ENCODE results near the gene GGA3. TPM values are rescaled to one million over a fixed set of nuclear protein-coding genes. Genes with fewer than 3 reads are reported as not detected.

The GGA3 gene
- total and polyA plus RNA-seq, 2 experiments from 2014 or later, result 22.5 to 54.3 TPM

DNA sequence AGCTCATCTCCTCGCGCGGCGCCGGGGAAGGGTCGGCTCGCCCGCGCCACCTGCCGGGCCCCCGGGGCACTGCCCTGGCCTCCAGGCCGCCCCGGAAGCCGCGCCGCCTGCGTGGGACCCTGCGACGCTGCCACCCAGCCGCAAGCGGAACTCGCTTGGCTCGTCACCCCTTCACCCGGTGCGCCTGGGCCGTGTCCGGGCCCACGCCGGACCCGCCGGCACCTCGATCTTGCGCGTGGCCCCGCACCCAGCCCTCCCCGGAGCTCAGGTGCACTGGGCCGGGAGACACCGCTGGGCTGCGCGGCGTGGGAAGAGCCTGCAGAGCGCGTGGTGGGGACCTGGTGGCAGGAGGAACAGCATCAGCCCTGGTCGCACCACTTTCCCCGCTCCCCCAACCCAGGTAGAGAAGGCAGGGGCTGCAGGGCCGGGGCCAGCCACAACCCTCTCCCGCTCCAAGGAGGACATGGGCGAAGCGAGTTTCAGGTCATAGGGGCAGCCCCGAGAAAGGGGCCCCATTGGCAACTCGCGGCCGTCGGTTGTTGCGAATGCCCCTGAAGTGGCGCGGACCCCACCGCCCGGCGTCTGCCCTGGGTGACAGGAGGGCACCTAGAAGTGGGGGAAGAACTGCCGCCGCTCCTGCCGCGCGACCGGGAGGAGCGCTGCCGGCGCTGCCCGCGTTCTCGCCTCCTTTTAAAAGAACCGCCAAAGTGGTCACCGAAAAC, 10.0 kb upstream of the GGA3 start (continued):
- no peak for TF ChIP-seq ZNF462 (CRISPR knock-in tag; IDR thresholded peaks at IDR 0.05)
- TF ChIP-seq ZNF114 (CRISPR knock-in tag; IDR thresholded peaks at IDR 0.05), result no peak
- TF ChIP-seq, protein P1, sequence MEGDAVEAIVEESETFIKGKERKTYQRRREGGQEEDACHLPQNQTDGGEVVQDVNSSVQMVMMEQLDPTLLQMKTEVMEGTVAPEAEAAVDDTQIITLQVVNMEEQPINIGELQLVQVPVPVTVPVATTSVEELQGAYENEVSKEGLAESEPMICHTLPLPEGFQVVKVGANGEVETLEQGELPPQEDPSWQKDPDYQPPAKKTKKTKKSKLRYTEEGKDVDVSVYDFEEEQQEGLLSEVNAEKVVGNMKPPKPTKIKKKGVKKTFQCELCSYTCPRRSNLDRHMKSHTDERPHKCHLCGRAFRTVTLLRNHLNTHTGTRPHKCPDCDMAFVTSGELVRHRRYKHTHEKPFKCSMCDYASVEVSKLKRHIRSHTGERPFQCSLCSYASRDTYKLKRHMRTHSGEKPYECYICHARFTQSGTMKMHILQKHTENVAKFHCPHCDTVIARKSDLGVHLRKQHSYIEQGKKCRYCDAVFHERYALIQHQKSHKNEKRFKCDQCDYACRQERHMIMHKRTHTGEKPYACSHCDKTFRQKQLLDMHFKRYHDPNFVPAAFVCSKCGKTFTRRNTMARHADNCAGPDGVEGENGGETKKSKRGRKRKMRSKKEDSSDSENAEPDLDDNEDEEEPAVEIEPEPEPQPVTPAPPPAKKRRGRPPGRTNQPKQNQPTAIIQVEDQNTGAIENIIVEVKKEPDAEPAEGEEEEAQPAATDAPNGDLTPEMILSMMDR (conservative IDR thresholded peaks at IDR 0.05; ENCODE audit: low read depth in 2 of 2), result peak; percentile 40 to 68; a peak in 3 of 4 replicates
- TF ChIP-seq POLR2AphosphoS5 (IDR thresholded peaks at IDR 0.05; ENCODE audit: low read depth), result peak; percentile 54

- Histone ChIP-seq H2AFZ (peak within 1 kb of the TSS; percentile 98), H3K4me2 (peak within 1 kb of the TSS; percentile 99), H3K4me3 (peak within 1 kb of the TSS; percentile 99), H4K20me1 (replicated peaks; ENCODE audit: insufficient read depth) (no peaks in the 10 kb centered on the region; the same call in 1 of the 2 replicates), H3F3A (replicated peaks; ENCODE audit: low read depth) (peaks cover 42% of the 10 kb centered on the region), H3K79me2 (replicated peaks; ENCODE audit: insufficient read depth) (no peaks in the 10 kb centered on the region), H3K27ac (ENCODE audit: low read depth) (peak within 1 kb of the TSS; percentile 66), H3K36me3 (ENCODE audit: insufficient read depth) (peaks cover 6% of the 10 kb centered on the region; the same call in 1 of the 2 replicates), H3K9me2 (ENCODE audit: insufficient read depth) (no peaks in the 10 kb centered on the region), H3K27me3 (ENCODE audit: insufficient read depth) (no peaks in the 10 kb centered on the region), H3K4me1 (ENCODE audit: insufficient read depth) (peaks cover 10% of the 10 kb centered on the region)
- no peak for ATAC-seq
- no peak for DNase-seq (ENCODE audit: low spot score)
- Mint-ChIP-seq H3K4me1 (peaks cover 21% of the 10 kb centered on the region), H3K27me3 (ENCODE audit: insufficient read depth, low read depth, poor library complexity) (peaks cover 17% of the 10 kb centered on the region), H3K9me3 (no peaks in the 10 kb centered on the region), H3K27ac (no peak within 1 kb of the TSS), H3K4me3 (peak within 1 kb of the TSS; percentile 81), H3K36me3 (ENCODE audit: low read depth) (peaks cover 28% of the 10 kb centered on the region)
- TF ChIP-seq, protein P1 (conservative IDR thresholded peaks at IDR 0.05; ENCODE audit: low read depth in 2 of 2), result no peak
- no peak for TF ChIP-seq EZH2phosphoT487 (IDR thresholded peaks at IDR 0.05; ENCODE audit: unreplicated experiment)
Observed at GRCh38 chr17:75270966-75271232, 9.5 kb upstream of the GGA3 start, which contains the start of gene MIF4GD. Gene MIF4GD, minus strand, starts transcription at chr17:75271231. Its CDS starts 1,036 bp downstream, at chr17:75270195.

Measured in GM23338 (cell line).